Suprapubic skin (tissue), 4 donors: ENCODE data around the gene CTNNA3. TPM values are rescaled to one million over a fixed set of nuclear protein-coding genes. Genes with fewer than 3 reads are reported as not detected.

Source experiments
- DNase-seq, 2 donors: peaks; one replicate each; pipeline ENCODE4 v3.0.0-alpha.2; 2019; ENCODE audit warnings: low spot score in 2 of 2
- H3K27ac ChIP-seq: fragments of 200-600 bp; sonication (generic); one replicate; pipeline ENCODE4 v1.5.1; 2019
- H3K27me3 ChIP-seq: fragments of 200-600 bp; sonication (generic); one replicate; pipeline ENCODE4 v1.5.1; 2019
- H3K36me3 ChIP-seq: fragments of 200-600 bp; sonication (generic); one replicate; pipeline ENCODE4 v1.5.1; 2019
- H3K4me1 ChIP-seq: fragments of 200-600 bp; sonication (generic); one replicate; pipeline ENCODE4 v1.5.1; 2019
- H3K4me3 ChIP-seq: fragments of 200-600 bp; sonication (generic); one replicate; pipeline ENCODE4 v1.5.1; 2019; ENCODE audit warnings: mild to moderate bottlenecking
- H3K9me3 ChIP-seq: fragments of 200-600 bp; sonication (generic); one replicate; pipeline ENCODE4 v1.5.1; 2019
- CTCF ChIP-seq, 2 donors: fragments of 200-600 bp in 1 of 2; fragments of 450-650 bp in 1 of 2; sonication (generic) in 1 of 2; IDR thresholded peaks; one replicate each; pipeline ENCODE4 v1.5.1; 2016 to 2019; ENCODE audit warnings: antibody characterized with exemption in 2 of 2, mild to moderate bottlenecking in 1 of 2, moderate library complexity in 1 of 2
- EP300 ChIP-seq: sonication (generic); formaldehyde crosslinking; IDR thresholded peaks from one replicate; pipeline ENCODE4 v1.6.1; 2017; ENCODE audit warnings: antibody characterized with exemption
- POLR2A ChIP-seq, 2 donors: fragments of 450-650 bp; IDR thresholded peaks; one replicate each; pipeline ENCODE4 v1.6.1; 2017; ENCODE audit warnings: antibody characterized with exemption in 2 of 2, mild to moderate bottlenecking in 2 of 2, moderate library complexity in 2 of 2
- POLR2AphosphoS5 ChIP-seq, 3 donors: sonication (generic); formaldehyde crosslinking; IDR thresholded peaks; one replicate each; pipeline ENCODE4 v1.6.1; 2017; ENCODE audit warnings: antibody characterized with exemption in 3 of 3
- WGBS: methylation state at CpG from one replicate; pipeline ENCODE4 v1.1.5; 2018; 5-methylcytosine and 5-hydroxymethylcytosine counted together
- total RNA-seq, 4 donors: library from RNA; depleted of rRNA; stranded (reverse); fragments of >200 nt; gene quantifications; one replicate each; pipeline ENCODE4 v1.1.0, GENCODE V29; 2016

The CTNNA3 gene
- total RNA-seq, 4 donors from 2014 or later = 0.08 to 0.29 (median 0.21) TPM

- no peak for DNase-seq
- Histone ChIP-seq H3K4me1 (no peaks in the 10 kb centered on the region), H3K4me3 (no peak overlapping the region), H3K9me3 (no peaks in the 10 kb centered on the region), H3K27ac (no peak overlapping the region), H3K36me3 (no peaks in the 10 kb centered on the region), H3K27me3 (no peaks in the 10 kb centered on the region)
- WGBS = 57% methylated on average over 5 of the region's 5 CpGs
- TF ChIP-seq EP300 (no peak), POLR2A (IDR thresholded peaks at IDR 0.05) (no peak), CTCF (IDR thresholded peaks at IDR 0.05) (no peak), POLR2AphosphoS5 (IDR thresholded peaks at IDR 0.05) (no peak)
Measured at GRCh38 chr10:66008221-66008620, 1687.8 kb downstream of the CTNNA3 start.

GRCh38 chr10:66006411-66006810 is 1689.6 kb downstream of the CTNNA3 start:
- WGBS = 80% methylated on average over 4 of the region's 4 CpGs
- no peak for DNase-seq

GRCh38 chr10:65993451-65993850 is 1702.5 kb downstream of the CTNNA3 start:
- DNase-seq = no peak
- TF ChIP-seq EP300 (no peak), POLR2A (IDR thresholded peaks at IDR 0.05) (no peak), CTCF (IDR thresholded peaks at IDR 0.05) (no peak), POLR2AphosphoS5 (IDR thresholded peaks at IDR 0.05) (no peak)
- Histone ChIP-seq H3K36me3 (no peaks in the 10 kb centered on the region), H3K27ac (no peak overlapping the region), H3K4me3 (no peak overlapping the region), H3K4me1 (no peaks in the 10 kb centered on the region), H3K27me3 (no peaks in the 10 kb centered on the region), H3K9me3 (peaks cover 6% of the 10 kb centered on the region)

More at GRCh38 chr10:66006411-66006810, 1689.6 kb downstream of the CTNNA3 start:
- no peak for TF ChIP-seq POLR2AphosphoS5 (IDR thresholded peaks at IDR 0.05)
- TF ChIP-seq EP300 = no peak
- TF ChIP-seq CTCF (IDR thresholded peaks at IDR 0.05) = no peak
- TF ChIP-seq POLR2A (IDR thresholded peaks at IDR 0.05) = no peak
- Histone ChIP-seq H3K27ac (no peak overlapping the region), H3K9me3 (no peaks in the 10 kb centered on the region), H3K4me3 (no peak overlapping the region), H3K27me3 (no peaks in the 10 kb centered on the region), H3K4me1 (no peaks in the 10 kb centered on the region), H3K36me3 (no peaks in the 10 kb centered on the region)

- Histone ChIP-seq H3K9me3 (peaks cover 4% of the 10 kb centered on the region), H3K4me1 (no peaks in the 10 kb centered on the region), H3K4me3 (no peak overlapping the region), H3K27me3 (no peaks in the 10 kb centered on the region), H3K36me3 (no peaks in the 10 kb centered on the region), H3K27ac (no peak overlapping the region)
- no peak for TF ChIP-seq POLR2AphosphoS5 (IDR thresholded peaks at IDR 0.05)
- TF ChIP-seq CTCF (IDR thresholded peaks at IDR 0.05) = no peak
- no peak for TF ChIP-seq POLR2A (IDR thresholded peaks at IDR 0.05)
- no peak for TF ChIP-seq EP300
- WGBS = 76% methylated on average over 3 of the region's 3 CpGs
- DNase-seq = no peak
Measured at GRCh38 chr10:65968871-65969270, 1727.1 kb downstream of the CTNNA3 start.

GRCh38 chr10:65968437-65968836 is 1727.6 kb downstream of the CTNNA3 start:
- Histone ChIP-seq H3K27ac (no peak overlapping the region), H3K36me3 (no peaks in the 10 kb centered on the region), H3K4me3 (no peak overlapping the region), H3K27me3 (no peaks in the 10 kb centered on the region), H3K4me1 (no peaks in the 10 kb centered on the region), H3K9me3 (peaks cover 4% of the 10 kb centered on the region)
- DNase-seq = no peak
- WGBS = 92% methylated on average over 1 of the region's 1 CpG
- no peak for TF ChIP-seq CTCF (IDR thresholded peaks at IDR 0.05)
- TF ChIP-seq POLR2AphosphoS5 (IDR thresholded peaks at IDR 0.05) = no peak
- TF ChIP-seq EP300 = no peak
- no peak for TF ChIP-seq POLR2A (IDR thresholded peaks at IDR 0.05)
